ENCODE results near the gene WFDC2. TPM values are rescaled to one million over a fixed set of nuclear protein-coding genes. Genes with fewer than 3 reads are reported as not detected.
A peak's percentile ranks its signal among the peaks of the same experiment; 100 is the strongest.

The WFDC2 gene
- polyA plus RNA-seq, 4 donors: 1.8 to 7.8 (median 3.9) TPM

DNA sequence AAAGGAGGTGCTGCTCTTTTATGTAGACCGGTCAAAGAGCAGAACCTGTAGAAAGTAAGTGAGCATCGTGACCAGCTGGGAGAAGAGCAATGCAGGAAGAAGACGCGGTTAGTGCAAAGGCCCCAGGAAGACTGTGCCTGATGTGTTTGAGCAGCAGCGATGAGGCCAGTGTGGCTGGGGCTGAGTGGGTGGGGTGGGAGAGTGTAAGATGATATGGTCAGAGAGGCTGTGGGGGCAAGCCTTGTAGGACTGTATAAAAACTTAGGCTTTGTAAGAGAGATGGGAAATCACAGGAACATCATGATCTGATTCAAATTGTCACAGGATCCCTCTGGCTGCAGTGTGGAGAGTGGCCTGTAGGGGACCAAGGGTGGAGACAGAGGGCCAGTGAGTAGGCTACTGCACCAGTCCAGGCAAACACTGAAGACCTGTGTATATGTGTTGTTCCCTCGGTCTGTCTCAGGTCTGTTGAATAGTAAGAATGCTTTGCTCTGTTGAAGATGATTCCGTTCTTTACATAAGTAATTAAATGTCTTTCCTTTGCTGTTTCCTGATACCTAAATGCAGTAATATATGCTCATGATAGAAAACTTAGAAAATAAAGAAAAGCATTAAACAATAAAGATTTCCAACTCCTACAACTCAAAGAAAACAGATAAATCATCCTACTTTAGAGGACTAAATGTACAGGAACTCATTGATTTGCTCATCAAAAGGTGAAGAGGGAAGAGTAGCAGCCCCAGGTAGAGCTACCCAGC lies 23.6 kb upstream of the WFDC2 start:
- no peak for FAIRE-seq
- WGBS, 3 donors: 62 to 65% (median 63%) methylated on average over 7 of the region's 7 CpGs
- DNase-seq: peak in 1 of 2 donors; percentile 42
- Histone ChIP-seq H3K27ac (ENCODE audit: low read depth in 1 of 3, low read length in 2 of 3) (no peak overlapping the region), H3K4me1 (ENCODE audit: control insufficient read depth in 3 of 3, insufficient read depth in 2 of 3, low read depth in 1 of 3, low read length in 2 of 3) (peaks cover 0 to 7% (median 3%) of the 10 kb centered on the region in 3 donors), H3K4me3 (ENCODE audit: low read depth in 1 of 3, low read length in 3 of 3) (no peak overlapping the region), H3K36me3 (ENCODE audit: control insufficient read depth in 3 of 3, insufficient read depth in 2 of 3, low read depth in 1 of 3, low read length in 3 of 3) (peaks cover 0 to 4% (median 0%) of the 10 kb centered on the region in 3 donors), H3K9me3 (ENCODE audit: control insufficient read depth in 2 of 2, insufficient read depth in 1 of 2, low read depth in 1 of 2, low read length in 1 of 2) (no peaks in the 10 kb centered on the region), H3K27me3 (ENCODE audit: control insufficient read depth in 3 of 3, insufficient read depth in 3 of 3, low read length in 3 of 3) (no peaks in the 10 kb centered on the region)

DNA sequence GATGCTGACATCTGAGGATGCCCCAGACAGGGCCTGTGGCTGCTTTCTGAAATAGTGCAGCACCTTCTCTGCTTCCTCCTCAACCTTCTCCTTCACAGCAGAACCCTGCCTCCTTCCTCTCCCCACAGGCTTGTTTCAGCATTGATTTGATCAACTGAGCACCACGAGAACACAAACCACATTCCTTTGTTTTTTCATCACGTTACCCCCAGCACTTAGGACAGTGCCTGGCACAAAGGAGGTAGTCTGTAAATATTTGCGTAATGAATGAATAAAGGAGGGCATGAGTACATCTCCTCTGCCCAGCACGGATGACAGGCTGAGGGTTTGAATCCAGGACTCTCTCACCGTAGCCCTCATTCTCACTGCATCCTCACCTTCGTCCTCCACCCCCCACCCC lies 21.3 kb upstream of the WFDC2 start:
- Histone ChIP-seq H3K9me3 (ENCODE audit: control insufficient read depth in 2 of 2, insufficient read depth in 1 of 2, low read depth in 1 of 2, low read length in 1 of 2) (no peaks in the 10 kb centered on the region), H3K27me3 (ENCODE audit: control insufficient read depth in 3 of 3, insufficient read depth in 3 of 3, low read length in 3 of 3) (no peaks in the 10 kb centered on the region), H3K36me3 (ENCODE audit: control insufficient read depth in 3 of 3, insufficient read depth in 2 of 3, low read depth in 1 of 3, low read length in 3 of 3) (peaks cover 0 to 4% (median 0%) of the 10 kb centered on the region in 3 donors), H3K27ac (ENCODE audit: low read depth in 1 of 3, low read length in 2 of 3) (no peak overlapping the region), H3K4me1 (ENCODE audit: control insufficient read depth in 3 of 3, insufficient read depth in 2 of 3, low read depth in 1 of 3, low read length in 2 of 3) (peaks cover 0 to 4% (median 3%) of the 10 kb centered on the region in 3 donors), H3K4me3 (ENCODE audit: low read depth in 1 of 3, low read length in 3 of 3) (no peak overlapping the region)
- WGBS, 3 donors: 62 to 67% (median 65%) methylated on average over 6 of the region's 6 CpGs
- FAIRE-seq: no peak
- DNase-seq: no peak

DNA sequence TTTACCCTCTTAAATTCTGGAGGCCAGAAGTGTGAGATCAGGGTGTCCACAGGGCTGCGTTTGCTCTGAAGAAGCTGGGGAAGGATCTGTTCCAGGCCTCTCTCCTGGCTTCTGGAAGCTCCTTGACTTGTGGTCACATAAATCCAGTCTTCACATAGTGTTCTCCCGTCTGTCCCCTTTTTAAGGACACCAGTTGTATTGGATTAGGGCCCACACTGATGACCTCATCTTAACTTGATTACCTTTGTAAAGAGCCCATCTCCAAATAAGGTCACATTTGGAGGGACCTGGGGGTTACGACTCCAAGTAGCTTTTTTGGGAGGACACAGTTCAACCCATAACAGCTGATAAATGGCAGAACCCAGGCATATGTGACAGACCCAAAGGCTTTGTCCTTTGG lies 20.0 kb upstream of the WFDC2 start:
- Histone ChIP-seq H3K27ac (ENCODE audit: low read depth in 1 of 3, low read length in 2 of 3) (peak overlapping the region in 1 of 3 donors; percentile 63), H3K9me3 (ENCODE audit: control insufficient read depth in 2 of 2, insufficient read depth in 1 of 2, low read depth in 1 of 2, low read length in 1 of 2) (no peaks in the 10 kb centered on the region), H3K27me3 (ENCODE audit: control insufficient read depth in 3 of 3, insufficient read depth in 3 of 3, low read length in 3 of 3) (no peaks in the 10 kb centered on the region), H3K4me1 (ENCODE audit: control insufficient read depth in 3 of 3, insufficient read depth in 2 of 3, low read depth in 1 of 3, low read length in 2 of 3) (peaks cover 0 to 4% (median 3%) of the 10 kb centered on the region in 3 donors), H3K4me3 (ENCODE audit: low read depth in 1 of 3, low read length in 3 of 3) (no peak overlapping the region), H3K36me3 (ENCODE audit: control insufficient read depth in 3 of 3, insufficient read depth in 2 of 3, low read depth in 1 of 3, low read length in 3 of 3) (peaks cover 0 to 4% (median 0%) of the 10 kb centered on the region in 3 donors)
- 69 to 78% (median 74%) methylated on average over 3 of the region's 3 CpGs for WGBS, 3 donors
- FAIRE-seq (no peak), DNase-seq (no peak)

DNA sequence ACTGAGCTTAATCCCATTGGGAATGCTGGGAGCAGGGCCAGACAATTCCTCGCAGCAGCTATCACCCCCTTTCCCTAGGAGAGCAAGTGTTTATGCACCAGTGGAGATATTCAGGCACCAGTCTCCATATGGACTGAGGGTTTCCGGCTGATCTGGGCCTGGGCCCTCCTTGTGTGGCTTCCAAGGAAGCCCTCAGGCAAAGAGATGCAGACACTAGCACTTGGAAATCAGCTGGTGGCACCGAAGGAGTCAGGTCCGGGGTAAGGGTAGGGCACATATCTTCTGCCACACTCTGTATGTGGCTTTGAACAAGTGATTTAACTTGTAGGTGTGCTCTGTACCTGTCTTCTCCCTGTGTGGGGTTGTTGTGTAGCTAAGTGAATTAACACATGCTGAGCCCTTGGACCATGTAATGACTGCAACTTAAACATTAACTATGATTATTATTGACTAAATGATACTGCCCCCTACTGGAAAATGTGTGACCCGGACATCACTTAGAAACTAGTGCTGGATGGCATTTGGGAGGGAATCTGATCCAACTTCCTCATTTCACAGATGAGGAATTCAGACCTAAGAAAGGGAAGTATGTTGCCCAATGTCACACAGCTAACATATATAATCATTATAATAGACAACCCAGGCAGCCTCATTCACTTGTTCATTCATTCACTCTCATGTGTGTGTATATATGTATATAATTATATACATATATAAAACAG lies 19.3 kb upstream of the WFDC2 start:
- no peak for FAIRE-seq
- 40 to 56% (median 55%) methylated on average over 5 of the region's 5 CpGs for WGBS, 3 donors
- H3K27ac ChIP-seq (ENCODE audit: low read depth in 1 of 3, low read length in 2 of 3): peak overlapping the region in 1 of 3 donors; percentile 57

DNA sequence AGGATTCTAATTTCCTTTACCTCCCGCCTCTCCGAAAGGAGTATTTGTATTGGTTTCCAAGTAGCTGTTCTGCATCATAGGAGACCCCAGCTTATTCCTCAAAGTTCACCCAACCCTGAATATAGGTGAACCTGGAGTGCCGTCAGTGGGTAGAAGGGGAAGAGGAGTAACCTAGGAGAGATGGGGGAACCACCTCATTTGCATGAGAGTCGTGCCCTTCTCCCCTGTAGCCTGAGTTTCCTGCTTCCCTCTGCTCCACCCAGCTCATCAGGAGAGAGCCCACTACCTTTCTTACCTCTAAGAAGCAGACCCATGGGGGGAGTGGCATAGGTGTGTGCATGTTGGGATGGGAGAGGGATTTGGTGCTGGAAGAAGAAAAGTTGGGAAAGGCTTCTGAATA lies 17.3 kb upstream of the WFDC2 start:
- Histone ChIP-seq H3K4me1 (ENCODE audit: control insufficient read depth in 3 of 3, insufficient read depth in 2 of 3, low read depth in 1 of 3, low read length in 2 of 3) (peaks cover 0 to 4% (median 3%) of the 10 kb centered on the region in 3 donors), H3K27me3 (ENCODE audit: control insufficient read depth in 3 of 3, insufficient read depth in 3 of 3, low read length in 3 of 3) (no peaks in the 10 kb centered on the region), H3K36me3 (ENCODE audit: control insufficient read depth in 3 of 3, insufficient read depth in 2 of 3, low read depth in 1 of 3, low read length in 3 of 3) (peaks cover 0 to 4% (median 0%) of the 10 kb centered on the region in 3 donors), H3K4me3 (ENCODE audit: low read depth in 1 of 3, low read length in 3 of 3) (no peak overlapping the region), H3K27ac (ENCODE audit: low read depth in 1 of 3, low read length in 2 of 3) (no peak overlapping the region), H3K9me3 (ENCODE audit: control insufficient read depth in 2 of 2, insufficient read depth in 1 of 2, low read depth in 1 of 2, low read length in 1 of 2) (no peaks in the 10 kb centered on the region)
- FAIRE-seq: no peak
- DNase-seq: no peak
- WGBS, 3 donors: 55 to 64% (median 59%) methylated on average over 4 of the region's 4 CpGs

More for the DNA sequence above, 19.3 kb upstream of the WFDC2 start:
- no peaks in the 10 kb centered on the region for H3K27me3 ChIP-seq (ENCODE audit: control insufficient read depth in 3 of 3, insufficient read depth in 3 of 3, low read length in 3 of 3)
- peak; percentile 82 to 83 for DNase-seq
- H3K4me3 ChIP-seq (ENCODE audit: low read depth in 1 of 3, low read length in 3 of 3): no peak overlapping the region
- H3K9me3 ChIP-seq (ENCODE audit: control insufficient read depth in 2 of 2, insufficient read depth in 1 of 2, low read depth in 1 of 2, low read length in 1 of 2): no peaks in the 10 kb centered on the region
- H3K36me3 ChIP-seq (ENCODE audit: control insufficient read depth in 3 of 3, insufficient read depth in 2 of 3, low read depth in 1 of 3, low read length in 3 of 3): peaks cover 0 to 4% (median 0%) of the 10 kb centered on the region in 3 donors
- H3K4me1 ChIP-seq (ENCODE audit: control insufficient read depth in 3 of 3, insufficient read depth in 2 of 3, low read depth in 1 of 3, low read length in 2 of 3): peaks cover 0 to 4% (median 3%) of the 10 kb centered on the region in 3 donors

DNA sequence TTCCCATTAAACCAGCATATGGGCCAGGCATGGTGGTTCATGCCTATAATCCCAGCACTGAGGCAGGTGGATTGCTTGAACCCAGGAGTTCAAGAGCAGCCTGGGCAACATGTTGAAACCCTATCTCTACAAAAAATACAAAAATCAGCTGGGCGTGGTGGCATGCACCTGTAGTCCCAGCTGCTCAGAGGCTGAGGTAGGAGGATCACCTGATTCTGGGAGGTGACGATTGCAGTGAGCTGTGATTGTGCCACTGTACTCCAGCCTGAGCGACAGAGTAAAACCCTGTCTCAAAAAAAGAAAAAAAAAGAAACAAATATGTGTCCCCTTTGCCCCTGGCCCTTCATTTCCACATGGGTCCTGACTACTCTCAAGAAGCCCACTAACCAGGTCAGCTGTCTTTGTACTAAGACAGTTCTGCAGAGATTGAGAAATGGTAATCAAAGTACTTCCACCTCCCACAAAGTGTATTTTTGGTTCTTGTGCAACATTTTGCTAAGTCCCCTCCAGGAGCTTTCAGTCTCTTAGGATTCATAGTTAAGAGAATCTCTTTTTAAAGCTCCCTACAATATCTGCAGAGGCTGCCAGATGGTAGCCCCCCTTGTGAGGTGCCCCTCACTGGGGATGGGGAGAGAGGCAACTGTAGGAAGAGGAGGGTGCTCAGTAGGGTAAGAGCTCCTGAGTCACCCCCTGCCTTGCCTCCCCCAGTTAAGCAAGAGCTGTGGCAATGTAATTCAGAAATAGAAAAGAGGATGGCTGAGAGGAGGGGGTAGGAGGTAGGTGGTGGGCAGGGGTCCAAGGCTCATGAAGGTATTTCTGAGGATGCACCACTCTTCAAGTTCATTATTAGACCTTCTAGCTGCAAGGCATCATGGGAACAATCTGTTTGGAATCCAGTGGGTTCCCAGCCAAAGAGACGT lies 16.5 kb upstream of the WFDC2 start:
- Histone ChIP-seq H3K27me3 (ENCODE audit: control insufficient read depth in 3 of 3, insufficient read depth in 3 of 3, low read length in 3 of 3) (no peaks in the 10 kb centered on the region), H3K9me3 (ENCODE audit: control insufficient read depth in 2 of 2, insufficient read depth in 1 of 2, low read depth in 1 of 2, low read length in 1 of 2) (no peaks in the 10 kb centered on the region), H3K4me1 (ENCODE audit: control insufficient read depth in 3 of 3, insufficient read depth in 2 of 3, low read depth in 1 of 3, low read length in 2 of 3) (peaks cover 0 to 4% (median 3%) of the 10 kb centered on the region in 3 donors), H3K36me3 (ENCODE audit: control insufficient read depth in 3 of 3, insufficient read depth in 2 of 3, low read depth in 1 of 3, low read length in 3 of 3) (peaks cover 0 to 2% (median 0%) of the 10 kb centered on the region in 3 donors), H3K27ac (ENCODE audit: low read depth in 1 of 3, low read length in 2 of 3) (no peak overlapping the region), H3K4me3 (ENCODE audit: low read depth in 1 of 3, low read length in 3 of 3) (no peak overlapping the region)
- WGBS, 3 donors: 46 to 60% (median 54%) methylated on average over 4 of the region's 4 CpGs
- DNase-seq (no peak), FAIRE-seq (no peak)

DNA sequence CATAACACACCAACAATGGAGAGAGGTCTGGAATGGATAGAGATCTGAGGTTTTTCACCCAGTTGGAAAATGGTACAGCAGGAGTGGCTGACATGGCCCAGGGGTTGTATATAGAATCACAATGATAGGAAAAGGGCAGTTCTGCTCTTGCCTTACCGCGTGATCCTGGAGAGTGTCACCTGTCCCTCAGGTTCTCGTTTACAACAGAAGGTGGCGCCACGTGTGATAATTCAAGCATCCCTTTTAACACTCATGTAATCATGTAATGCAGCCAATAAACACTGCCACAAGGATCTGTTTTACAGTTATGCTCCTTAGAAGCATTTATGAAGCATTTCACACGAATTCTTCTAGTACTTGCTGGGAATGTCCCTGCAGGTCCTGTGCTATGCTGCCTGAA lies 12.9 kb upstream of the WFDC2 start:
- H3K4me3 ChIP-seq (ENCODE audit: low read depth in 1 of 3, low read length in 3 of 3): no peak overlapping the region
- no peaks in the 10 kb centered on the region for H3K27me3 ChIP-seq (ENCODE audit: control insufficient read depth in 3 of 3, insufficient read depth in 3 of 3, low read length in 3 of 3)
- WGBS, 3 donors: 5 to 13% (median 12%) methylated on average over 6 of the region's 6 CpGs
- DNase-seq (peak; percentile 75 to 80), FAIRE-seq (no peak)
- peaks cover 0 to 2% (median 0%) of the 10 kb centered on the region in 3 donors for H3K36me3 ChIP-seq (ENCODE audit: control insufficient read depth in 3 of 3, insufficient read depth in 2 of 3, low read depth in 1 of 3, low read length in 3 of 3)
- H3K27ac ChIP-seq (ENCODE audit: low read depth in 1 of 3, low read length in 2 of 3): no peak overlapping the region
- no peaks in the 10 kb centered on the region for H3K4me1 ChIP-seq (ENCODE audit: control insufficient read depth in 3 of 3, insufficient read depth in 2 of 3, low read depth in 1 of 3, low read length in 2 of 3)
- H3K9me3 ChIP-seq (ENCODE audit: control insufficient read depth in 2 of 2, insufficient read depth in 1 of 2, low read depth in 1 of 2, low read length in 1 of 2): no peaks in the 10 kb centered on the region

DNA sequence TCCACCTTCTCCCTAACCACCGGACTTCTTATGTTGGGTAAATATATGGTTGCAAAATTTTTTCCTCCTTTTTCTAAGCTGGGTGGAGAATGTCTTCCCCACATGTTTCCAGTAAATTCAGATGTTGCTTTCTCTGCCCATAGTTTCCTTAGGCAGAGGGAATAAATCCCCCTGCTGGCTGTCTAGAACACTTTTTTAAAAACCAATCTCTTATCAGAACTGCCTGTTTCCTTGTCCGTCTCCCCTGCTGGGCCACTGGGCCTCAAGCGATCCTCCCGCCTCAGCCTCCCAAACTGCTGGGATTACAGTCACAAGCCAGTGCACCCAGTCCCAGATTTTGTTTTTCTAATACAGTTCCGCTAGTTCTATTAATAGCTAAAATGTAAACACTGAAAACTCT lies 9.9 kb upstream of the WFDC2 start:
- Histone ChIP-seq H3K27me3 (ENCODE audit: control insufficient read depth in 3 of 3, insufficient read depth in 3 of 3, low read length in 3 of 3) (no peaks in the 10 kb centered on the region), H3K9me3 (ENCODE audit: control insufficient read depth in 2 of 2, insufficient read depth in 1 of 2, low read depth in 1 of 2, low read length in 1 of 2) (no peaks in the 10 kb centered on the region), H3K36me3 (ENCODE audit: control insufficient read depth in 3 of 3, insufficient read depth in 2 of 3, low read depth in 1 of 3, low read length in 3 of 3) (peaks cover 0 to 2% (median 0%) of the 10 kb centered on the region in 3 donors), H3K4me3 (ENCODE audit: low read depth in 1 of 3, low read length in 3 of 3) (no peak overlapping the region), H3K4me1 (ENCODE audit: control insufficient read depth in 3 of 3, insufficient read depth in 2 of 3, low read depth in 1 of 3, low read length in 2 of 3) (no peaks in the 10 kb centered on the region), H3K27ac (ENCODE audit: low read depth in 1 of 3, low read length in 2 of 3) (no peak overlapping the region)
- WGBS, 3 donors: 68 to 76% (median 70%) methylated on average over 5 of the region's 5 CpGs
- DNase-seq (no peak), FAIRE-seq (no peak)

All from small intestine (tissue), 7 donors.